Heart left ventricle (tissue), 13 donors: Measurements from ENCODE around the gene BMP2.

Experiments
- CTCF ChIP-seq, 12 donors: fragments of 200-600 bp; sonication (generic) in 4 of 12; IDR thresholded peaks; one replicate each; pipeline versions ENCODE4 v1.5.0 to v1.8.0; 2018 to 2022; ENCODE audit warnings: antibody characterized with exemption in 12 of 12, mild to moderate bottlenecking in 5 of 12
- POLR2A ChIP-seq, 2 donors: fragments of 450-650 bp; IDR thresholded peaks; one replicate each; pipeline ENCODE4 v1.6.1; 2017; ENCODE audit warnings: antibody characterized with exemption in 2 of 2, mild to moderate bottlenecking in 2 of 2, moderate library complexity in 2 of 2
- donor health status: ischemic (EF 13 %, LVEDD 7.1; RV severe dilation, severe dysfunction).
- donor health status: DM: no; HTN: yes; CAD: no.
- donor health status: DM: no; HTN: no; CAD: no.
- donor health status: ischemic (EF 25% LVEDD 6.9; RV normal size, moderate dysfunction).
- donor health status: ischemic (EF 25% LVEDD 5.7; RV mildly dilated, moderate dysfunction).
- donor health status: ischemic (EF 35%, LVEDD 5.7; RV mildly dilated, moderate dysfunction).
- donor health status: nonischemic (EF 11% LVEDD 7.7; RV severe dilation, severe dysfunction).
- donor health status: DM: yes; HTN: yes; CAD: no.
- donor health status: PGD.
- donor health status: ischemic (EF 29% LVEDD 5.4; RV normal size, mild dysfunction).
- donor health status: nonischemic (EF 23%, LVEDD 6.1; RV moderate dilation, normal function).

GRCh38 chr20:6732851-6733250 is 34.6 kb upstream of the BMP2 start:
- TF ChIP-seq CTCF (IDR thresholded peaks at IDR 0.05) (no peak), POLR2A (IDR thresholded peaks at IDR 0.05) (no peak)
